Rectal smooth muscle tissue (tissue), 1 donor: ENCODE results near the gene RHCG.

ENCODE experiments used
- H3K27ac ChIP-seq: one replicate; pipeline ENCODE4 v1.7.0; 2013; ENCODE audit warnings: low read depth, low read length, inconsistent platforms
- H3K27me3 ChIP-seq: one replicate; pipeline ENCODE4 v1.7.0; 2013; ENCODE audit warnings: low read length; ENCODE audit not compliant: control insufficient read depth, insufficient read depth
- H3K36me3 ChIP-seq: one replicate; pipeline ENCODE4 v1.7.0; 2013; ENCODE audit warnings: low read length; ENCODE audit not compliant: control insufficient read depth, insufficient read depth
- H3K4me1 ChIP-seq: one replicate; pipeline ENCODE4 v1.7.0; 2013; ENCODE audit warnings: low read length; ENCODE audit not compliant: control insufficient read depth, insufficient read depth
- H3K4me3 ChIP-seq: one replicate; pipeline ENCODE4 v1.7.0; 2013; ENCODE audit warnings: low read length
- H3K9ac ChIP-seq: one replicate; pipeline ENCODE4 v1.7.0; 2013; ENCODE audit warnings: low read length

The RHCG gene

DNA sequence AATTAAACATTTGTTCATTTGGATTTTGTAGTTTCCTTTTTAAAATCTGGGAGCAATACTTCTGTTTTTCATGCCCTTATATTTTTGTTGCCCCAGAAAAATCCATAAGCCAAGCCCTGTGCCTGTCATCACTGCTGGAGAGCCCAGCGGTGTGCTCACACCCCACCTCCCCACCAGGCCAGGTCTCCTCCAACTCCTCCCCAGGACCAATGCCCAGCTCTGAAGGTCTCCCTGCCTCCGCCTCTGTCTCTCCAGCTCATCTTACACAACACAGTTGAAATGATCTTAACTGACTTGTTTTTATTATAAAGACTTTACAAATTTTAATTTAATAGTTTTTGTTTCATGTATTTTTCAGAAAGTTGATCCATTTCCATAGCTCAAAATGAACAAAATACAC is 66.4 kb downstream of the RHCG start:
- H3K9ac ChIP-seq, result no peak overlapping the region
- peaks cover 3% of the 10 kb centered on the region for H3K27me3 ChIP-seq
- no peaks in the 10 kb centered on the region for H3K36me3 ChIP-seq
- no peak overlapping the region for H3K4me3 ChIP-seq
- H3K27ac ChIP-seq, result no peak overlapping the region
- no peaks in the 10 kb centered on the region for H3K4me1 ChIP-seq

DNA sequence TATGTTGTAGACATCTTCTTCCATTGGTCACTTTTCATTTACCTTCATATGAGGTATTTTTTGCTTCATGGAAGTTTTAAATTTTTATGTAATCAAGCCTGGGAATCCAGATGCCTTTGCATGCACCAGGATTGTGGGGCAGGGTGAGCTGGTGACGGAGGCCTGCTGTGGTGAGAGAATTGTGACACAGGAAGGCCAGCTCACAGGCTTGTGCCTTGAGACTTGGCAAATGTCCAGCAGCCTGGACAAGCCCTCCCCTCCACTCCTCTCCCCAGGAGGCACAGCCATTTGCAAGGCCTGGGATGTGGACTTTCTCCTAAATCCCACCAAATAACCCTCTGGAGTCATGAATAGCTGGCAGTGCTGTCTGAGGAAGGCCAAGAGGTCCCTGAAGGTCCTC is 67.4 kb downstream of the RHCG start:
- peaks cover 3% of the 10 kb centered on the region for H3K27me3 ChIP-seq
- H3K4me1 ChIP-seq, result no peaks in the 10 kb centered on the region
- H3K36me3 ChIP-seq, result no peaks in the 10 kb centered on the region
- no peak overlapping the region for H3K4me3 ChIP-seq
- no peak overlapping the region for H3K27ac ChIP-seq
- H3K9ac ChIP-seq, result no peak overlapping the region

DNA sequence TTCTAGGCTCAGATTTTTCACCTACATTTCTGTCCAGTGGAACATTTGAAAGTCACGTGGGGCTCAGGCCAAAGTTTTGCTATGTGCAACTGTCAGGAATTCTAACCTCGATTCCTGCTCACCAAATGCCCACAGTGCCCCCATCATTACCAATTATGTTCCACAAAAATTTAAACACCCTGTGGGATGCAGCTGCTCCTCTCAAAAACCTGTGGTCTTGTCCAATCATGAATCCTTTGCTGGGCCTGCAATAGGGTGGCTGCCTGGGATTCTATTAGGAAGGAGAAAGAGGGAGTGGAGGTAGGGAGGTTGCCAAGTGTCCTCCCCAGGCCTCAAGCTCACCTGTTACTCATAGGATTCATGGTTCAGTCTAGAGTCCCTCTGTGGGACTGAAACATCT is 68.1 kb downstream of the RHCG start:
- Histone ChIP-seq H3K9ac (no peak overlapping the region), H3K36me3 (no peaks in the 10 kb centered on the region), H3K4me3 (no peak overlapping the region), H3K4me1 (no peaks in the 10 kb centered on the region), H3K27ac (no peak overlapping the region), H3K27me3 (peaks cover 3% of the 10 kb centered on the region)

DNA sequence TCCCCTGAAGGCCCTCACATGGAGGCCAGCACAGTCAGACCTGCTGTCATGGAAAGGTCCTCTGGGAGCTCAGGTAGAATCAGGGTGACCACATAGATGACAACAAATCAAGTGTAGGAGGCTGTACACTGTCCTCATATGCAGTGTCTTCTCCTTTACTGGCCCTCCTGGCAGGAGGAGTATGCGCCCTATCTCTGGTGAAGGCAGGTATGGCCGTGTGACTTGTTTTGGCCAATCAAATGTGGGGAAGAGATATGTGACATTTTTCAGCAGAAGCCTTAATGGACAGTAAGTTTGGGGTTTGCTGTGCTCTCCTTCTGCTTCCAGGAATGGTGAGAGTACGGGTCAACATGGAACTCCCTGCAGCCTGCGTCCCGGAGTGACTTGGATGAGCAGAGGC is 69.9 kb downstream of the RHCG start:
- Histone ChIP-seq H3K4me3 (no peak overlapping the region), H3K4me1 (no peaks in the 10 kb centered on the region), H3K9ac (no peak overlapping the region), H3K27me3 (no peaks in the 10 kb centered on the region), H3K27ac (no peak overlapping the region), H3K36me3 (no peaks in the 10 kb centered on the region)

DNA sequence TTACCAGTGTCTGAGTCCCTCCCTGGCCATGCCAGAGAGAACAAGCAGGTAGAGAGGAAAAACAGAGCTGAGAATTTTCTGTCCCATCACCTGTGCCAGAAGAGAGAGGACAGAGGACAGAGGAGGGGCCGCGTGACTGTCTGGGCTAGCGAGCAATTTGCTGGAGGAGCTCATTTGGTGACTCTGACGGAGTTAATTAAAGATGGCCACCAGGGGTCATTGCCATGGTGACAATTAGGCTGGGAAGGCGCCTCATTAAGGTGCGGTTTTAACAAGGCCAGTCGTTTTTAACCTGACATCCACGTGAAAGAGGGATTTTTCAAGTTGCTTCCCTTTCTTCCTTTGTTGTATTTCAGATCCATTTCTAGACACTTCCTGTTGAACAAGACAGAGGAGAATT is 72.4 kb downstream of the RHCG start:
- Histone ChIP-seq H3K27ac (no peak overlapping the region), H3K27me3 (no peaks in the 10 kb centered on the region), H3K4me3 (no peak overlapping the region), H3K4me1 (no peaks in the 10 kb centered on the region), H3K9ac (no peak overlapping the region), H3K36me3 (no peaks in the 10 kb centered on the region)
